Activated naive CD8-positive, alpha-beta T cell treated with anti-CD3 and anti-CD28 coated beads, Interleukin-2, amount 10 ng/mL, durations not matched to agents 7 days and 5 days (primary cell): ENCODE measurements around the gene IMP4. TPM values are rescaled to one million over a fixed set of nuclear protein-coding genes. Genes with fewer than 3 reads are reported as not detected.
A peak's percentile ranks its signal among the peaks of the same experiment; 100 is the strongest.
"Not testable (repeated sequence)": the region's sequence is repeated elsewhere in the genome, so short reads cannot be mapped to it uniquely, and the experiment has no call there.

Experiments
- ATAC-seq: fragments of 150-1000 bp; cut with Tn5 transposase; one replicate; pipeline ENCODE4 v1.10.0; 2021; ENCODE audit warnings: low read depth, moderate library complexity
- POLR2A ChIA-PET: fragments of 350-600 bp; sonication (Branson Sonifier 250); formaldehyde crosslinking; loops from one replicate; lab custom pipeline; 2021; ENCODE audit warnings: antibody characterized with exemption; lab: Charles Lee
- DNase-seq: peaks from one replicate; pipeline ENCODE4 v3.0.0; 2021
- H3K27ac Mint-ChIP-seq: one replicate; pipeline ENCODE4 v1.8.0; 2022; ENCODE audit warnings: mild to moderate bottlenecking, mixed read lengths
- H3K27me3 Mint-ChIP-seq: one replicate; pipeline ENCODE4 v1.8.0; 2022; ENCODE audit warnings: mild to moderate bottlenecking, moderate library complexity, mixed read lengths
- H3K36me3 Mint-ChIP-seq: one replicate; pipeline ENCODE4 v1.8.0; 2021; ENCODE audit warnings: mild to moderate bottlenecking, mixed read lengths
- H3K4me1 Mint-ChIP-seq: one replicate; pipeline ENCODE4 v1.8.0; 2021; ENCODE audit warnings: mixed read lengths
- H3K4me3 Mint-ChIP-seq: one replicate; pipeline ENCODE4 v1.8.0; 2022; ENCODE audit warnings: mild to moderate bottlenecking, moderate library complexity, mixed read lengths
- H3K9me3 Mint-ChIP-seq: one replicate; pipeline ENCODE4 v1.8.0; 2021; ENCODE audit warnings: mixed read lengths
- total RNA-seq, 2 experiments: library from RNA; stranded (reverse); gene quantifications; one replicate each; pipeline ENCODE4 v1.2.3, GENCODE V29; 2021

IMP4 gene
- total RNA-seq, 2 experiments from 2014 or later, result 64.9 to 65.8 TPM

DNA sequence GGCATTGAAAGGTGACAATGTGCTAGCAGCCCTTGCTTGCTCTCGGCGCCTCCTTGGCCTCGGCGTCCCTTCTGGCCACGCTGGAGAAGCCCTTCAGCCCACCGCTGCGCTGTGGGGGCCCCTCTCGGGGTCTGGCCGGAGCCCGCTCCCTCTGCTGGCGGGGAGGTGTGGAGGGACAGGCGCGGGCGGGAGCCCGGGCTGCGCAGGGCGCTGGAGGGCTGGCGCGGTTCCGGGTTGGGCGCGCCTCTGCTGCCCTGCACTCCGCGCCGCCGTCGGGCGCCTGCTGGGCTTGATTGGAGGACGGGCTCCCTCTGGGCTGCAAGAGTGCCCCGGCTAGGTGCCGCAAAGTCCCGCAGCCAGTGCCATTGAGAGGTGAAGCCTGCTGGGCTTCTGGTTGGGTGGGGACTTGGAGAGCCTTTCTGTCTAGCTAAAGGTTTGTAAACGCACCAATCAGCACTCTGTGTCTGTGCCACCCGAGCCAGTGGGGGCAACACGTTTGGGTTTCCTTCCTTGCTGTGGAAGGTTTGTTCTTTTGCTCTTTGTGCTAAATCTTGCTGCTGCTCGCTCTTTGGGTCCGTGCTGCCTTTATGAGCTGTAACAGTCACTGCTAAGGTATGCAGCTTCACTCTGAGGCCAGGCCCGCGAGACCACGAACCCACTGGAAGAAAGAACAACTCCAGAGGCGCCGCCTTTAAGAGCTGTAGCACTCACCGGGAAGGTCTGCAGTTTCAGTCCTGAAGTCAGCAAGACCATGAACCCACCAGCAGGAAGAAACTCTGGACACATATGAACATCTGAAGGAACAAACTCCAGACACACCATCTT lies 14.8 kb upstream of the IMP4 start:
- POLR2A ChIA-PET, result no interaction called here
- H3K27me3 Mint-ChIP-seq, result peaks cover 58% of the 10 kb centered on the region
- no peak overlapping the region for H3K4me3 Mint-ChIP-seq
- no peak for ATAC-seq
- DNase-seq, result no peak
- H3K4me1 Mint-ChIP-seq, result peaks cover 4% of the 10 kb centered on the region
- H3K36me3 Mint-ChIP-seq, result no peaks in the 10 kb centered on the region
- H3K27ac Mint-ChIP-seq, result no peak overlapping the region
- no peaks in the 10 kb centered on the region for H3K9me3 Mint-ChIP-seq

- DNase-seq, result no peak
- H3K27ac Mint-ChIP-seq, result no peak overlapping the region
- no peak overlapping the region for H3K4me3 Mint-ChIP-seq
- POLR2A ChIA-PET, result no interaction called here
- H3K36me3 Mint-ChIP-seq, result no peaks in the 10 kb centered on the region
- H3K4me1 Mint-ChIP-seq, result peaks cover 4% of the 10 kb centered on the region
- H3K27me3 Mint-ChIP-seq, result peaks cover 50% of the 10 kb centered on the region
- ATAC-seq, result no peak
- no peaks in the 10 kb centered on the region for H3K9me3 Mint-ChIP-seq
Observed at GRCh38 chr2:130328710-130329109, 14.0 kb upstream of the IMP4 start.

DNA sequence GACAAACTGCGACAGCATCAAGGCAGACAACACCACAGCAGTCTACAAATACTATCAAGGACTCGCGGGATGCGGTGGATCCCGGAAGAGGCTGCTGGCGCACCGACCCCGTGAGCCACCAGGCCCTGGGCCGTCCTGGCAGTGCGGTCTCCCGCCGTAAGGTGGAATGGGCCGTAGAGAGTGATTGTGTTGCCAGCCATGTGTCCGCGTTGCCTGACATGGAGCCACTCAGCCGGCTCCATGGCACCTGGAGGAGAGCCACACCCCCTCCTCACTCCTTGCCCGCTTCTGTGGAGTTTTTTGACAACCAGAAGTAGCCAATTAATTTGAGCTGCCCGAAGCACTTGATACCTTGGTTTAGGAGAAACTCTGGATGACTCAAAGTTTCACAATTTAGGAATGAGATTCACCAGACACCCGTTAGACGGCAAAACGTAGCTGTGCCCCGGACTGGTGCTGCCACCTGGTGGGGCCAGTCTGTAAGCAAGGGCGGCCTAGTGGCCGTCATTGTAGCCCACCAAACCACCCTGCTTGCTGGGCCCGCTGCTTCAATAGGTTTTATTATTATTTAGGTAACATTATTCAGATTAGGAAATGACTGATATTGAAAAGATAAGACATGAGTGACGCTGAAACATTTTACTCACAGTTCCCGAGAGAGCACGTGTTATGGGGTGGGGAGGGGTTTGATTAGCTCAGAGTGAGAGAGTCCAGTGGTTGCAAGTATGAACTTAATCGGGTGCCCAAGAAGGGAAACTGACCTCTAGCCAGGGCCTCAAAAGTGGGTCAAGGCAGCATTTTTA lies 10.2 kb upstream of the IMP4 start:
- H3K27me3 Mint-ChIP-seq, result peaks cover 24% of the 10 kb centered on the region
- DNase-seq, result peak; percentile 81
- ATAC-seq, result peak; percentile 80
- POLR2A ChIA-PET, result no interaction called here
- H3K9me3 Mint-ChIP-seq, result no peaks in the 10 kb centered on the region
- H3K4me3 Mint-ChIP-seq, result peak overlapping the region; percentile 28
- H3K36me3 Mint-ChIP-seq, result no peaks in the 10 kb centered on the region
- peaks cover 4% of the 10 kb centered on the region for H3K4me1 Mint-ChIP-seq
- no peak overlapping the region for H3K27ac Mint-ChIP-seq

GRCh38 chr2:130333253-130333652 lies 9.4 kb upstream of the IMP4 start:
- H3K36me3 Mint-ChIP-seq, result not testable (repeated sequence)

DNA sequence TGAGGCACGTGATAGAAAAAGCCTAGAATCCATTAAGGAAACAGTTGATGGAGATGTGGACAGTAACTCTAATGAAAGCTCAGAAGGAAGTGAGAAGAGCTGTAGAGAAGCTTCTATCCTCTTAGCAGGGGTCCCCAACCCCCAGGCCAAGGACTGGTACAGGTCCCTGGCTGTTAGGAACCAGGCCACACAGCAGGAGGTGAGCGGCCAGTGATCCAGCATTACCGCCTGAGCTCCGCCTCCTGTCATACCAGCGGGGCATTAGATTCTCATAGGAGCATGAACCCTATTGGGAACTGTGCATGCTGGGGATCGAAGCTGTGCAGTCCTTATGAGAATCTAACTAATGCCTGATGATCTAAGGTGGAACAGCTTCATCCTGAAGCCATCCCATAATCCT lies 8.7 kb upstream of the IMP4 start:
- H3K4me3 Mint-ChIP-seq, result no peak overlapping the region
- H3K9me3 Mint-ChIP-seq, result no peaks in the 10 kb centered on the region
- ATAC-seq (no peak), DNase-seq (no peak)
- POLR2A ChIA-PET, result no interaction called here
- peaks cover 4% of the 10 kb centered on the region for H3K4me1 Mint-ChIP-seq
- peaks cover 5% of the 10 kb centered on the region for H3K36me3 Mint-ChIP-seq
- peaks cover 17% of the 10 kb centered on the region for H3K27me3 Mint-ChIP-seq
- H3K27ac Mint-ChIP-seq, result no peak overlapping the region

More at GRCh38 chr2:130333253-130333652, 9.4 kb upstream of the IMP4 start:
- POLR2A ChIA-PET, H3K4me1 Mint-ChIP-seq, H3K4me3 Mint-ChIP-seq, ATAC-seq, H3K9me3 Mint-ChIP-seq, H3K27ac Mint-ChIP-seq, DNase-seq: not testable (repeated sequence)
- H3K27me3 Mint-ChIP-seq, result peaks cover 24% of the 10 kb centered on the region

DNA sequence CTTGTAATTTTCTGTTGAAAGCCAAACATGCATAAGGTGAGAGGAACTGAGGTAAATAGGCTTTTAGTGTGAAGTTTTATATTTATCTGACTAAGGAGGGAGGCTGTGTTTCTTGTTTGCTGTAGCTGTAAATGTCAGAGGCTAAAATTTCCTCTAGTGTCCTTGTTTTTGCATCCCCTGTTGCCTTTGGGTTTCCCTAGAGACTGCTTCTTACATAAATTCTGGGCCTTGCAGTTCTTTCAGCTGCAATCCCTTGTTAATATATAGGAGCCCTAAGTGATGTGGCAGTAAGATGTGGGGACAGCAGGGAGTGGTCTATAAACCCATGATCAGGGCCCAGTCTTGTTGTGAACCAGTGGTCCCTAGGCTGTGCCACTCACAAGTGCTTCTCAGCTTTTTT lies 7.5 kb upstream of the IMP4 start:
- Mint-ChIP-seq H3K27ac (no peak overlapping the region), H3K4me1 (peaks cover 6% of the 10 kb centered on the region), H3K27me3 (peaks cover 17% of the 10 kb centered on the region), H3K4me3 (no peak overlapping the region), H3K9me3 (no peaks in the 10 kb centered on the region), H3K36me3 (peaks cover 15% of the 10 kb centered on the region)
- DNase-seq (no peak), ATAC-seq (no peak)
- POLR2A ChIA-PET, result no interaction called here

DNA sequence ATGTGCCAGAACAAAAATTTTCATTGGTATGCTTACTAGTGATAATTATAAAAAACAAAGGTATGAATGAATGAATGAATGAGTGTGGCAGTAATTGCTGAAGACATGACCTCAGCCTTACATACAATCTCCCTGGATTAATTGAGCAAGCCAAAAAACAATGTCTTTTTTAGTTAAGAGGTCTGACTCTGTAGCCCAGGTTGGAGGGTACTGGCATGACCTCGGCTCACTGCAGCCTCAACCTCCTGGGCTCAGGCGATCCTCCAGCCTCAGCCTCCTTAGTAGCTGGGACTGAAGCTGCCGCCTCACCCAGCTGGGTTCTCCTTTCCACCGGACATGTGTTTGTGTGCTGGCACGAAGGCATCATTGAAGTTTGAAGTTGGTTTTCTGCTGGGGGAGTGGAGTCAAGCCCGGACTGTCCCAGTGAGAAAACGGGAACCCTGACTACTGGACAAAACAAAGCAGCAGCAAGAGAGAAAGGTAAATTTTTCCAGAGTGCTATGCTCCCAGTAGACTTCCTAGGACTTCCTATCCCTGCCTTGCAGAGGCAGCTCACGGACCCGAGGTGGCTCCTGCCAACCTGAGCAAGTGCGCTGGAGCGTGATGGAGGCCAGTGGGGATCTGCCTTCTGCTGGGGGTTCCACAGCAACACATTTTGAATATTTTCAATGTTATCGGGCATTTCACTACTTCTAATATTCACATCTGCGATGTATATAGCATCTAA lies 6.4 kb upstream of the IMP4 start:
- no peak overlapping the region for H3K4me3 Mint-ChIP-seq

DNA sequence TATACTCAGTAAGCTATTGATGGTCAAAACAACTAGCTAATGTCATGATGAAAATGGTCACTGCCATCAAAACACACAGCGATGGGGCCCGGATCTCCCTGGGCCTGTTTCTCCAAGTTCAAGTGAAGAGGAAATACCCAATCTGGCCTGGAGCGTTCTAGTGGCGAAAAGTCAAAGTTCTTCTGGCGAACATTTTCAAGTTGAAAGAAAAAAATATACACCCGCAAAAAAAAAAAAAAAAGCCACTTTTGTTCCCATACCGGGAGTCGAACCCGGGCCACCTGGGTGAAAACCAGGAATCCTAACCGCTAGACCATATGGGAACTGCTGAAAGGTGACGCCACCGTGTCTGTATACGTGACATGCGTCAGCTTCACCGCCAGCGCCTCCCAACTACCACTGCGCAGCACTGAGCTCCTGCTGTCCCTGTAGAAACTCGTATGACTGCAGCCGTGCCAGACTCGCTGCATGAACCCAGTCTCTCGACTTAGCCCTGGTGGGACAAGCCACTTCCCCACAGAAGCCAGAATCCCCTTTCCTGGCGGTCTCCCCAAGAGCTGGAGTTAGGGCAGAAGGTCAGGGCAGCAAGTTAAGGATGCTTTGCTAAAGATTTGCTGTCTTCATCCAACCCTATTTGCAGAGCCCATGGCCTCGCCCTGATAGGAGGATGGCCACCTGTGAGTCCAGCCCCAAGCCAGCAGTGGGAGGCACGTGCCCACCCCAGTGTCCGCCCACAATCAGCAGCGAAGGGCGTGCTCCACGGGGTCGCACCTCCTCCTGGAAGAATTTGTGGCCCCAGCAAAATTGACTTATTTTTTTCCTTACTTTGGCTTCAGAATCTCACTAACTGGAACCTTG lies 5.6 kb upstream of the IMP4 start:
- H3K4me1 Mint-ChIP-seq, result peaks cover 16% of the 10 kb centered on the region
- peaks cover 18% of the 10 kb centered on the region for H3K36me3 Mint-ChIP-seq
- peaks cover 7% of the 10 kb centered on the region for H3K27me3 Mint-ChIP-seq
- H3K9me3 Mint-ChIP-seq, result no peaks in the 10 kb centered on the region
- H3K4me3 Mint-ChIP-seq, result peak overlapping the region; percentile 11
- H3K27ac Mint-ChIP-seq, result peak overlapping the region; percentile 15
- ATAC-seq (no peak), DNase-seq (no peak)
- POLR2A ChIA-PET, result no interaction called here

More for the DNA sequence above, 6.4 kb upstream of the IMP4 start:
- Mint-ChIP-seq H3K9me3 (no peaks in the 10 kb centered on the region), H3K36me3 (peaks cover 17% of the 10 kb centered on the region), H3K27ac (no peak overlapping the region), H3K4me1 (peaks cover 14% of the 10 kb centered on the region), H3K27me3 (peaks cover 10% of the 10 kb centered on the region)
- POLR2A ChIA-PET, result no interaction called here
- DNase-seq (no peak), ATAC-seq (no peak)

DNA sequence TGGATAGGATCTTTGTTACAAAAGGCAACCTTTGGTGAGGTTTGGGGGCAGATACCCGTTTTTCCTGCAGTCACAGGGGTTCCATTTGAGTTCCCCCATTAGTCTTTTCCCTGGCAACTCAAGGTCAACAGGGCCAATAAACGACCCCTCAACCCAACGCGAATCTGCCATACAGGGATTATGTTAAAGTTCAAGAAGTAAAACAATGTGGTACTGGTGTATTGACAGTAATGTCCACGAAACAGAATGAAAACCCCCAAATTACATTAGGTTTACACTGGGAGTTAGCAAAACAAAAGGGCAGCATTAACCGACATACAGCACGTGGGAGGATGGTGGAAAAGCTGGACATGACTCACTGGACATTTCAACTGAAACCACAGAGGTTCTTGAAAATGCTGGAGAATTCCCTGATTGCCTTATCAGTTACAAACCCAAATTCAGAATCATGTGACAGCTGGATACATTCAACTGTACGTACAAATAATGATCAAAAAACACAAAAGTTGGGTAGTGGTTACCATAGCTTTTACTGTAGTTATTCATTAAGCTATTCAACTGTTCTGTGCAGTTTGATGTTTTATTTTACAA lies 4.9 kb upstream of the IMP4 start:
- Mint-ChIP-seq H3K4me3 (no peak overlapping the region), H3K27ac (no peak overlapping the region), H3K4me1 (peaks cover 12% of the 10 kb centered on the region), H3K9me3 (no peaks in the 10 kb centered on the region), H3K36me3 (peaks cover 20% of the 10 kb centered on the region), H3K27me3 (peaks cover 3% of the 10 kb centered on the region)
- DNase-seq (no peak), ATAC-seq (no peak)
- POLR2A ChIA-PET, result interaction anchor here (0.7 kb wide), 1 partner anchor 156 kb away, joined by 3 read pairs; the partner anchor contains the start of gene SMPD4

GRCh38 chr2:130338793-130339345 lies 3.8 kb upstream of the IMP4 start:
- H3K36me3 Mint-ChIP-seq, result peaks cover 20% of the 10 kb centered on the region
- H3K4me1 Mint-ChIP-seq, result peaks cover 12% of the 10 kb centered on the region
- no peaks in the 10 kb centered on the region for H3K9me3 Mint-ChIP-seq
- no peak for ATAC-seq
- no peak overlapping the region for H3K4me3 Mint-ChIP-seq
- POLR2A ChIA-PET, result interaction anchor here (0.7 kb wide), 1 partner anchor 158 kb away, joined by 3 read pairs; the partner anchor contains the start of gene SMPD4
- no peak overlapping the region for H3K27ac Mint-ChIP-seq
- no peak for DNase-seq
- peaks cover 3% of the 10 kb centered on the region for H3K27me3 Mint-ChIP-seq

DNA sequence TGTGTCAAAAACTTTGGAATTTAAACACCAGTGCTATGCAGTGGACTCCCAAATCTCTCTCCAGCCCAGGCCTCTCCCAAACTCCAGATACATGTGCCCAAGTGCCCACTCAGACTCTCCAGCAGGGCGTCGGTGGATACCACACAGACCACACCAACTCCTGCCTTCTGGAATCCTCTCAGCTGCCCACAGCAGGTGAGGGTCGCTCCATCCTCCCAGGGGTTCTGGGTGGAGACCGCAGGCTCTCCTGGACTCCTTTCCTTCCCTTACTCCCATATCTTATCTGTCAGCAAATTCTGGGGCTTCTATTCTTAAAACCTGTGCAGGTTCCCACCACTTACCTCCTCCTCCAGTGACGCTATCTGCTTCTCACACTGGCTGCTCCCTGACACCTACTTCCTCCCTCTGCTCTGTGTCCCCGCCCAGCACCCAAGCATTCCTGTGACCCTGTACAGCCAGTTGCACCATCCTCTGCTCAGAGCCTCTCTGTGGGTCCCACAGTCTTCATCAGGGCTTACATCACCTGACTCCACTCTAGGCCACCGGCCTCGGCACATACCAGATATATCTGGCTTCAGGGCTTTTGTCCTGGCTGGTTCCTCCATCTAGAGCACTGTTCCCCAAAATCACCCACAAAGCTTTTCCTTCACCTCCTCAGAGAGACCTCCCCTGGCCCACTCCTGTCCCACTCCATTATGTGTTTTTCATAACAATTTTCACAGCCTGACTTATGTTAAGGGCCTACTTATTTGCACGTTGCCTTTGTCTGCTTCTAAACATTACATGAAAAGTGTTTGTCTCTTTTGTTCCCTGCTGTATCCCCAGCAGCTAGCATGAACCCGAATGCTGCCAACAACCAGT lies 2.6 kb upstream of the IMP4 start:
- no peaks in the 10 kb centered on the region for H3K27me3 Mint-ChIP-seq
- H3K4me1 Mint-ChIP-seq, result peaks cover 12% of the 10 kb centered on the region
- H3K27ac Mint-ChIP-seq, result no peak overlapping the region
- POLR2A ChIA-PET, result interaction anchor here (3.6 to 3.9 kb wide), 2 partner anchors 30 to 159 kb away, joined by 38 to 42 read pairs; partner anchors contain the start of genes MZT2B and SMPD4
- no peak overlapping the region for H3K4me3 Mint-ChIP-seq
- no peak for ATAC-seq
- H3K36me3 Mint-ChIP-seq, result peaks cover 22% of the 10 kb centered on the region
- no peaks in the 10 kb centered on the region for H3K9me3 Mint-ChIP-seq
- DNase-seq, result no peak
